GM12878 (cell line): ENCODE results near the gene ATP10A. TPM values are rescaled to one million over a fixed set of nuclear protein-coding genes. Genes with fewer than 3 reads are reported as not detected.

Experiments
- ATAC-seq: fragments of 200-7000 bp; cut with Tn5 transposase; 3 replicates; pipeline ENCODE4 v1.9.1; 2020; ENCODE audit warnings: mild to moderate bottlenecking, moderate library complexity
- BruUV-seq: library from RNA; stranded (reverse); fragments of 400-500 nt; replicated peaks from 2 replicates; lab custom pipeline; 2021; lab: Mats Ljungman, UMichigan
- CTCF ChIA-PET: fragments of 300-600 bp; sonication (Branson Sonifier 250); formaldehyde crosslinking; extraction: SDS; loops from one replicate; lab custom pipeline; 2021; ENCODE audit warnings: inconsistent platforms; lab: Yijun Ruan, JAX
- POLR2A ChIA-PET: fragments of 350-600 bp; formaldehyde crosslinking; extraction: SDS; loops from one replicate; lab custom pipeline; 2021; ENCODE audit warnings: inconsistent platforms; lab: Charles Lee
- RAD21 ChIA-PET: fragments of 300-600 bp; sonication (Branson Sonifier 250); formaldehyde crosslinking; loops from one replicate; lab custom pipeline; 2023; ENCODE audit warnings: antibody characterized with exemption; ENCODE audit not compliant: unreplicated experiment; lab: Charles Lee
- SMC1A ChIA-PET: fragments of 300-600 bp; sonication (Branson Sonifier 250); formaldehyde crosslinking; loops from one replicate; lab custom pipeline; 2023; ENCODE audit not compliant: unreplicated experiment, uncharacterized antibody; lab: Charles Lee
- DNase-seq: peaks from one replicate; pipeline ENCODE4 v3.0.0-alpha.2; 2011; ENCODE audit warnings: low read depth, low spot score
- FAIRE-seq: peaks from 3 replicates; lab custom pipeline; 2011; peaks lifted over from hg19 to GRCh38; lab: Jason Lieb, UNC
- H2AFZ ChIP-seq: 2 replicates; pipeline ENCODE4 v1.6.0; 2011; ENCODE audit warnings: low read depth, low read length, control low read depth; ENCODE audit not compliant: control insufficient read depth
- H3K27ac ChIP-seq: 2 replicates; pipeline ENCODE4 v1.5.1; 2011; ENCODE audit warnings: control low read depth; ENCODE audit not compliant: control insufficient read depth, insufficient read depth
- H3K27me3 ChIP-seq, 2 experiments: replicated peaks in 1 of 2; 2 replicates each; pipeline versions ENCODE4 v1.6.0 to v1.6.1; 2011; ENCODE audit warnings: low read length in 1 of 2; ENCODE audit not compliant: control insufficient read depth in 2 of 2, insufficient read depth in 2 of 2
- H3K36me3 ChIP-seq, 2 experiments: 2 replicates each; pipeline ENCODE4 v1.5.1; 2011; ENCODE audit warnings: low read length in 1 of 2; ENCODE audit not compliant: control insufficient read depth in 2 of 2, insufficient read depth in 2 of 2
- H3K4me1 ChIP-seq: 2 replicates; pipeline ENCODE4 v1.6.1; 2011; ENCODE audit warnings: mild to moderate bottlenecking, low read length, moderate library complexity, mixed read lengths; ENCODE audit not compliant: control insufficient read depth, insufficient read depth
- H3K4me2 ChIP-seq: 2 replicates; pipeline ENCODE4 v1.6.0; 2011; ENCODE audit warnings: control low read depth; ENCODE audit not compliant: control insufficient read depth, insufficient read depth
- H3K4me3 ChIP-seq: fragments of 200-600 bp; sonication (generic); 2 replicates; pipeline ENCODE4 v1.5.1; 2016
- H3K79me2 ChIP-seq: 2 replicates; pipeline ENCODE4 v1.6.0; 2011; ENCODE audit warnings: low read length; ENCODE audit not compliant: control insufficient read depth, insufficient read depth
- H3K9ac ChIP-seq: 2 replicates; pipeline ENCODE4 v1.8.0; 2011; ENCODE audit warnings: low read length, control low read depth, mixed read lengths; ENCODE audit not compliant: control insufficient read depth, insufficient read depth
- H3K9me3 ChIP-seq: replicated peaks from 3 replicates; pipeline ENCODE4 v1.5.1; 2011; ENCODE audit warnings: mild to moderate bottlenecking, low read length; ENCODE audit not compliant: control insufficient read depth, insufficient read depth
- H4K20me1 ChIP-seq: 2 replicates; pipeline ENCODE4 v1.6.0; 2011; ENCODE audit not compliant: control insufficient read depth, insufficient read depth
- ASH2L ChIP-seq: fragments of 300-600, 200-600 bp; sonication (generic); IDR thresholded peaks from 2 replicates; pipeline ENCODE4 v1.6.1; 2017; ENCODE audit warnings: low read depth, mild to moderate bottlenecking, borderline replicate concordance
- CBX3 ChIP-seq: fragments of 200-600 bp; sonication (generic); IDR thresholded peaks from 2 replicates; pipeline ENCODE4 v1.6.1; 2016; ENCODE audit warnings: low read depth, borderline replicate concordance
- CEBPB ChIP-seq, 2 experiments: fragments of 150-350 bp in 1 of 2; IDR thresholded peaks; 2 replicates each; pipeline ENCODE4 v1.6.1; 2012 to 2014; ENCODE audit warnings: low read depth in 2 of 2, low read length in 2 of 2, borderline replicate concordance in 1 of 2, inconsistent platforms in 1 of 2
- IKZF2 ChIP-seq, 2 experiments: fragments of 450-650 bp; IDR thresholded peaks; 2 replicates each; pipeline ENCODE4 v1.6.1; 2017; ENCODE audit warnings: mild to moderate bottlenecking in 2 of 2, moderate library complexity in 2 of 2
- JUNB ChIP-seq: IDR thresholded peaks from 2 replicates; pipeline ENCODE4 v1.6.1; 2016; ENCODE audit warnings: antibody characterized with exemption, mild to moderate bottlenecking
- MTA3 ChIP-seq: IDR thresholded peaks from 2 replicates; pipeline ENCODE4 v1.6.1; 2012; ENCODE audit warnings: low read length, inconsistent platforms, borderline replicate concordance
- NBN ChIP-seq: fragments of 450-650 bp; IDR thresholded peaks from 2 replicates; pipeline ENCODE4 v1.6.1; 2016
- NFXL1 ChIP-seq: fragments of 450-650 bp; IDR thresholded peaks from 2 replicates; pipeline ENCODE4 v1.6.1; 2017; ENCODE audit warnings: antibody characterized with exemption, mild to moderate bottlenecking, borderline replicate concordance
- NR2C1 ChIP-seq: fragments of 450-650 bp; IDR thresholded peaks from 2 replicates; pipeline ENCODE4 v1.6.1; 2017; ENCODE audit warnings: antibody characterized with exemption, mild to moderate bottlenecking, moderate library complexity
- SUZ12 ChIP-seq: fragments of 200-600 bp; sonication (generic); IDR thresholded peaks from one replicate; pipeline ENCODE4 v1.6.1; 2018; ENCODE audit warnings: antibody characterized with exemption, mild to moderate bottlenecking; ENCODE audit not compliant: unreplicated experiment
- TARDBP ChIP-seq: IDR thresholded peaks from 2 replicates; pipeline ENCODE4 v1.6.1; 2016; ENCODE audit warnings: borderline replicate concordance
- TCF3 ChIP-seq: IDR thresholded peaks from 2 replicates; pipeline ENCODE4 v1.6.1; 2012; ENCODE audit warnings: low read depth, mild to moderate bottlenecking, low read length, borderline replicate concordance; ENCODE audit not compliant: insufficient read depth
- ZBED1 ChIP-seq: IDR thresholded peaks from 2 replicates; pipeline ENCODE4 v1.6.1; 2016; ENCODE audit warnings: borderline replicate concordance
- ZNF274 ChIP-seq: IDR thresholded peaks from one replicate; pipeline ENCODE4 v1.8.0; 2011; ENCODE audit not compliant: insufficient read length, insufficient read depth
- ZNF622 ChIP-seq: fragments of 450-650 bp; IDR thresholded peaks from 2 replicates; pipeline ENCODE4 v1.6.1; 2017; ENCODE audit warnings: mild to moderate bottlenecking, inconsistent platforms
- WGBS: methylation state at CpG from one replicate; pipeline ENCODE4 v1.1.6; 2016; ENCODE audit warnings: low lambda C conversion rate; ENCODE audit not compliant: insufficient replicate concordance, insufficient coverage; ENCODE audit errors: missing lambda C conversion rate; 5-methylcytosine and 5-hydroxymethylcytosine counted together
- in situ Hi-C: fragments of 300-500 bp; cut with MboI; formaldehyde crosslinking; loops from 9 replicates; pipeline ENCODE4 v1.14.3; 2018; ENCODE audit warnings: mixed read lengths
- intact Hi-C: fragments of 100-400 bp; cut with micrococcal nuclease; formaldehyde crosslinking; loops from one replicate; pipeline ENCODE4 v1.14.2; 2022; ENCODE audit not compliant: unreplicated experiment
- polyA plus RNA-seq, 11 experiments: library from polyadenylated mRNA; depleted of rRNA in 4 of 11; unstranded in 6 of 11; stranded (reverse) in 5 of 11; fragments of >200 nt; fragmentation: Nextera tagmentation in 4 of 11; fragmentation: Illumina TruSeq in 1 of 11; extraction: Ambion mirVana in 4 of 11; extraction: Trizol in 1 of 11; gene quantifications; 1 replicate in 1 of 11; 2 replicates in 10 of 11; pipeline versions ENCODE4 v1.2.1 to v1.2.3, GENCODE V29; 2011 to 2016; ENCODE audit warnings: inconsistent platforms in 2 of 11, missing spikeins in 2 of 11, low read depth in 1 of 11
- total RNA-seq, 4 experiments: library from RNA; depleted of rRNA in 3 of 4; stranded (reverse); fragments of >200 nt in 3 of 4; fragmentation: Illumina TruSeq in 1 of 4; extraction: Trizol in 1 of 4; gene quantifications; 2 replicates each; pipeline versions ENCODE4 v1.2.1 to v1.2.3, GENCODE V29; 2013 to 2021

Gene ATP10A
- total and polyA plus RNA-seq, 10 of the 15 experiments (the other 5 are each of a cell fraction or from before 2014, with no cell fraction given), result 0.04 to 1.5 (median 0.31) TPM; not detected in 2

DNA sequence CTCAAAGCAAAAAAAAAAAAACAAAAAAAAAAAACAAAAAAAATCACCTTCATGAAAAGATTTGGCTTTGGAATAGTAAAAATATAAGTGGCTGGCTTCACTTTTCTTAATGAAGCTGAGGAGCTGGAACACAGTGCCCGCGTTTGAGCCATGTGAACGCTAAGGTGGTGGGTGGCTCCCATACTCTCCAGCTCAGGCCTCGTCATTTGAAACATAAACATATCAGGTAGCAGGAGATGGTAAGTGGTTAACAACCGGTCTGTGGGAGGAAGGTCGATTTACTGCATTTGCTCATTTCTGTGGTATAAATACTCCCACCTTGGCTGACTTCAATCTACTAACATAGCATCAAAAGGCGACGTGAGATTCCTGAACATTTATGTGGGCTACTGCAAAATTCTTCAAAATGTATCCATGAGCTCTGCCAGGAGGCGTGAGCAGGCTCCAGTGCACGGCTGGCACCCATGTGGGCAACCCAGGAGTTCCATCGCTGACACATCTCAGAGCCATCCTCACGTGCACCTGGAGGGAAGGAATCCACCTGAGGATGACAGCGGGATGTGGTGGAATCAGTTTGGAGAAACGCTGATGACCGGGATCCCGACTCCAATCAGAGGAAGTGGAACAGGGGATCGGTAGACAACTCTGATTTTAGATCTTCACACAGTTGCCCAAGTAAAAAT, 157.6 kb downstream of the ATP10A start:
- in situ Hi-C loops (no loop called here), intact Hi-C loops (no loop called here)
- no peaks in the 10 kb centered on the region; the same call in 2 of the 3 replicates for H3K9me3 ChIP-seq
- H3K27me3 ChIP-seq, result no peaks in the 10 kb centered on the region
- 28% methylated on average over 17 of the region's 17 CpGs for WGBS
- no peaks in the 10 kb centered on the region for H4K20me1 ChIP-seq
- H3K4me3 ChIP-seq, result no peak overlapping the region
- no peaks in the 10 kb centered on the region for H3K4me1 ChIP-seq
- DNase-seq, result no peak
- no peak overlapping the region for H3K4me2 ChIP-seq
- H3K9ac ChIP-seq, result no peak overlapping the region
- no peaks in the 10 kb centered on the region for H3K79me2 ChIP-seq
- no peak for ATAC-seq
- ChIA-PET RAD21 (interaction anchor here (0.7 kb wide), 1 partner anchor 9 kb away, joined by 3 read pairs; no protein-coding TSS in a partner anchor), POLR2A (no interaction called here), SMC1A (no interaction called here), CTCF (no interaction called here)
- no peak overlapping the region for H3K27ac ChIP-seq
- no peak for TF ChIP-seq ZNF274
- no peak for TF ChIP-seq JUNB
- no peak for TF ChIP-seq NFXL1
- no peak for TF ChIP-seq NR2C1
- TF ChIP-seq TARDBP, result no peak
- TF ChIP-seq ZBED1, result no peak
- no peak for TF ChIP-seq CBX3
- TF ChIP-seq IKZF2 (IDR thresholded peaks at IDR 0.05), result no peak
- no peak for TF ChIP-seq MTA3
- TF ChIP-seq SUZ12, result no peak
- no peak for TF ChIP-seq TCF3
- TF ChIP-seq CEBPB (IDR thresholded peaks at IDR 0.05; ENCODE audit: borderline replicate concordance in 1 of 2, low read depth in 2 of 2, low read length in 2 of 2), result no peak
- no peak for TF ChIP-seq ASH2L
- no peak for TF ChIP-seq NBN
- TF ChIP-seq ZNF622, result no peak
- no peak for FAIRE-seq
- H3K36me3 ChIP-seq, result no peaks in the 10 kb centered on the region
- no TSS peak for BruUV-seq
- H2AFZ ChIP-seq, result no peak overlapping the region
